Ectodermal cell (in vitro differentiated cells): Measurements from ENCODE around the gene ZW10.
"Not testable (repeated sequence)": the region's sequence is repeated elsewhere in the genome, so short reads cannot be mapped to it uniquely, and the experiment has no call there.

Experiments used
- H3K27ac ChIP-seq: 2 replicates; pipeline ENCODE4 v1.7.0; 2013; ENCODE audit warnings: mild to moderate bottlenecking, low read depth, low read length; ENCODE audit not compliant: insufficient read depth, poor library complexity, severe bottlenecking
- H3K27me3 ChIP-seq: 2 replicates; pipeline ENCODE4 v1.7.0; 2013; ENCODE audit warnings: mild to moderate bottlenecking, low read length; ENCODE audit not compliant: insufficient read depth, control insufficient read depth, poor library complexity, severe bottlenecking
- H3K36me3 ChIP-seq: one replicate; pipeline ENCODE4 v1.7.0; 2013; ENCODE audit warnings: low read length; ENCODE audit not compliant: control insufficient read depth, insufficient read depth
- H3K4me1 ChIP-seq: one replicate; pipeline ENCODE4 v1.7.0; 2013; ENCODE audit warnings: low read length; ENCODE audit not compliant: control insufficient read depth, insufficient read depth
- H3K4me3 ChIP-seq: 2 replicates; pipeline ENCODE4 v1.7.0; 2013; ENCODE audit warnings: low read depth, low read length, control low read depth; ENCODE audit not compliant: insufficient read depth
- H3K9me3 ChIP-seq: 2 replicates; pipeline ENCODE4 v1.7.0; 2013; ENCODE audit warnings: mild to moderate bottlenecking, low read length, moderate library complexity; ENCODE audit not compliant: control insufficient read depth
- WGBS, 2 experiments: methylation state at CpG; one replicate each; pipeline ENCODE4 v1.1.7; 2013; ENCODE audit warnings: missing lambda C conversion rate in 2 of 2; 5-methylcytosine and 5-hydroxymethylcytosine counted together

Gene ZW10

GRCh38 chr11:113764527-113765219 lies 8.8 kb downstream of the ZW10 start:
- H3K36me3 ChIP-seq: peaks cover 7% of the 10 kb centered on the region
- no peaks in the 10 kb centered on the region for H3K4me1 ChIP-seq
- H3K27ac ChIP-seq: no peak overlapping the region
- H3K4me3 ChIP-seq: no peak overlapping the region
- WGBS, 2 experiments: 99% methylated on average over 2 of the region's 2 CpGs
- no peaks in the 10 kb centered on the region for H3K27me3 ChIP-seq
- H3K9me3 ChIP-seq: no peaks in the 10 kb centered on the region

- not testable (repeated sequence) for H3K4me3 ChIP-seq, H3K4me1 ChIP-seq, H3K27me3 ChIP-seq, H3K9me3 ChIP-seq, H3K27ac ChIP-seq
- H3K36me3 ChIP-seq: peaks cover 16% of the 10 kb centered on the region
- 94% methylated on average over 2 of the region's 2 CpGs; no CpG with 5 or more reads in 1 of the 2 experiments for WGBS, 2 experiments
Measured at GRCh38 chr11:113763040-113763439, 10.5 kb downstream of the ZW10 start.

DNA sequence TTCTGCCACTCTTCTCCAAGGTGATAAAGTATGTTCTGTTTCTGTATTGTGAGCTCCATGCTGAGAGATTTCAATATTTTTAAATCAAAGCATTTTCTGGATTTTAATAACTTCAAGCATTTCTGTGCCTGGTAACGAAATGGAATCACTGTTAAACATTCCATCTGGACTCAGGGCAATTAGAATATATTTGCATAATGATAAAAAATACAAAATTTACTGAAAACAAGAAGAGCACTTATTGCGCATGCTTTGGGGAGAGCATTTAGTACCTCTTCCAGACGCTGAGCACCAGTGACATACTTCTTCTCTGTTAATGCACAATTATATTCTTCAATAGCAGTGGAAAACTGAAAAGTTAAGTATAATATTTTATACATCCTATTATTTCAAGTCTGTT lies 13.3 kb downstream of the ZW10 start:
- Histone ChIP-seq H3K9me3 (no peaks in the 10 kb centered on the region), H3K27ac (no peak overlapping the region), H3K4me1 (no peaks in the 10 kb centered on the region), H3K4me3 (no peak overlapping the region), H3K36me3 (peaks cover 22% of the 10 kb centered on the region), H3K27me3 (no peaks in the 10 kb centered on the region)
- WGBS, 2 experiments: 86 to 100% methylated on average over 1 to 3 of the region's 3 CpGs

GRCh38 chr11:113752932-113753331 lies 20.6 kb downstream of the ZW10 start:
- 89 to 100% methylated on average over 1 to 2 of the region's 3 CpGs for WGBS, 2 experiments
- Histone ChIP-seq H3K27me3 (no peaks in the 10 kb centered on the region), H3K9me3 (no peaks in the 10 kb centered on the region), H3K4me3 (no peak overlapping the region), H3K4me1 (no peaks in the 10 kb centered on the region), H3K36me3 (peaks cover 18% of the 10 kb centered on the region), H3K27ac (no peak overlapping the region)

GRCh38 chr11:113736323-113736722 lies 37.2 kb downstream of the ZW10 start:
- no peaks in the 10 kb centered on the region for H3K27me3 ChIP-seq
- no peaks in the 10 kb centered on the region for H3K9me3 ChIP-seq
- H3K27ac ChIP-seq: no peak overlapping the region
- H3K36me3 ChIP-seq: peaks cover 18% of the 10 kb centered on the region
- no peak overlapping the region for H3K4me3 ChIP-seq
- WGBS, 2 experiments: 86 to 95% methylated on average over 1 of the region's 1 CpG
- no peaks in the 10 kb centered on the region for H3K4me1 ChIP-seq

DNA sequence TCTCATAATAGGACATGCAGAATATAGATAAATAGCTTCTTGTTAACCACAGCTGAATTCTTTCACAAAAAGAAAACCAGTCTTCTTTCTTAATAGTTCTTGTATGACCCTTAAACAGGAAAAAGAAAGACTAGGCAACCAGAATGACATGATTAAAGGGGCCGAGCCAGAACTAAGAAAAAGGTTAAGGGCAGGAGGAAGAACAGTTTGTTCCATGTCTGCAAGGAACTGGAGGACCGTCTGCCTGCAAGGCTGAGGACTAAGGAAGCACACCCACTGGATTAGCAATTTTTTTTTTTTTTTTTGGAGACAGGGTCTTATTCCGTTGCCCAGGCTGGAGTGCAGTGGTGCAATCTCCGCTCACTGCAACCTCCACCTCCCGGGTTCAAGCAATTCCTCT lies 41.4 kb downstream of the ZW10 start:
- H3K27me3 ChIP-seq: no peaks in the 10 kb centered on the region
- H3K4me3 ChIP-seq: no peak overlapping the region
- H3K4me1 ChIP-seq: no peaks in the 10 kb centered on the region
- H3K9me3 ChIP-seq: no peaks in the 10 kb centered on the region
- no peak overlapping the region for H3K27ac ChIP-seq
- 92 to 97% methylated on average over 5 of the region's 5 CpGs for WGBS, 2 experiments
- H3K36me3 ChIP-seq: peaks cover 18% of the 10 kb centered on the region

- H3K4me3 ChIP-seq: no peak overlapping the region
- H3K27me3 ChIP-seq: no peaks in the 10 kb centered on the region
- no peaks in the 10 kb centered on the region for H3K9me3 ChIP-seq
- WGBS, 2 experiments: 60 to 64% methylated on average over 4 of the region's 4 CpGs
- no peaks in the 10 kb centered on the region for H3K4me1 ChIP-seq
- no peak overlapping the region for H3K27ac ChIP-seq
- H3K36me3 ChIP-seq: peaks cover 13% of the 10 kb centered on the region
Measured at GRCh38 chr11:113730887-113731726, 42.4 kb downstream of the ZW10 start.

GRCh38 chr11:113729456-113729855 lies 44.0 kb downstream of the ZW10 start:
- 69 to 70% methylated on average over 4 to 5 of the region's 5 CpGs for WGBS, 2 experiments
- Histone ChIP-seq H3K27ac (no peak overlapping the region), H3K4me3 (no peak overlapping the region), H3K36me3 (peaks cover 12% of the 10 kb centered on the region), H3K4me1 (no peaks in the 10 kb centered on the region), H3K27me3 (no peaks in the 10 kb centered on the region), H3K9me3 (no peaks in the 10 kb centered on the region)

GRCh38 chr11:113728814-113729213 lies 44.7 kb downstream of the ZW10 start:
- H3K4me3 ChIP-seq: no peak overlapping the region
- H3K9me3 ChIP-seq: no peaks in the 10 kb centered on the region
- WGBS, 2 experiments: 92 to 95% methylated on average over 3 of the region's 3 CpGs
- H3K36me3 ChIP-seq: peaks cover 5% of the 10 kb centered on the region
- no peaks in the 10 kb centered on the region for H3K4me1 ChIP-seq
- no peak overlapping the region for H3K27ac ChIP-seq
- H3K27me3 ChIP-seq: no peaks in the 10 kb centered on the region

- Histone ChIP-seq H3K27me3 (no peaks in the 10 kb centered on the region), H3K4me1 (no peaks in the 10 kb centered on the region), H3K9me3 (no peaks in the 10 kb centered on the region), H3K36me3 (no peaks in the 10 kb centered on the region), H3K4me3 (no peak overlapping the region), H3K27ac (no peak overlapping the region)
- WGBS, 2 experiments: 90 to 93% methylated on average over 3 of the region's 3 CpGs
Measured at GRCh38 chr11:113725913-113726312, 47.6 kb downstream of the ZW10 start.
